ENCODE results near the gene PDK1. TPM values are rescaled to one million over a fixed set of nuclear protein-coding genes. Genes with fewer than 3 reads are reported as not detected.

Gene PDK1
- polyA plus RNA-seq, 1 experiment, result 40.0 TPM

DNA sequence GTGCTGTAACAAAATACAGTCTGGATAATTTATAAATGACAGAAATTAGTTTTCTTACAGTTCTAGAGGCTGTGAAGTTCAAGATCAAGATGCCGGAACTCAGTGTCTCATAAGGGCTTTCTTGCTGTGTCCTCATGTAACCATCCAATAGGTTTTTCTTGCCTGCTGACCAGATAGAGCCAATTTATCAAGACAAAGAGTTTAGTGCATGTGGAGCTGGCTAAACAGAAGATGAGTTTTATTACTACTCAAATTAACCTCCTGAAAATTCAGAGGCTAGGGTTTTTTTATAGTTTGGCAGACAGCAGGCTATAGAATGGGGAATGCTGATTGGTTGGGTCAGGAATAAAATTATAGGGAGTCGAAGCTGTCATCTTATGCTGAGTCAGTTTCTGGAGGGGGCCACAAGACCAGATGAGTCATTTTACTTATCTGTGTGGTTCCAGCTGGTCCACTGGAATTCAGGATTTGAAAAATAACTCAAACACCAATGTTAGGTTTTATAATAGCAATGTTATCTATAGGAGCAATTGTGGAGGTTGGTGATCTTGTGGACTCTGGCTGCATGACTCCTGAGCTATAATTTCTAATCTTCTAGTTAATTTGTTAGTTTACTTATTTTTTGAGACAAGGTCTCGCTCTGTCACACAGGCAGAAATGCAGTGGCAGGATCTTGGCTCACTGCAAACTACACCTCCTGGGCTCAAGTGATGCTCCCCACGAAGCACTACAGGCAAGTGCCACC lies 3.2 kb upstream of the PDK1 start:
- H3K4me3 ChIP-seq (ENCODE audit: low read depth, low read length), result no peak overlapping the region
- DNase-seq (ENCODE audit: low read depth), result no peak
- TF ChIP-seq, protein P1, sequence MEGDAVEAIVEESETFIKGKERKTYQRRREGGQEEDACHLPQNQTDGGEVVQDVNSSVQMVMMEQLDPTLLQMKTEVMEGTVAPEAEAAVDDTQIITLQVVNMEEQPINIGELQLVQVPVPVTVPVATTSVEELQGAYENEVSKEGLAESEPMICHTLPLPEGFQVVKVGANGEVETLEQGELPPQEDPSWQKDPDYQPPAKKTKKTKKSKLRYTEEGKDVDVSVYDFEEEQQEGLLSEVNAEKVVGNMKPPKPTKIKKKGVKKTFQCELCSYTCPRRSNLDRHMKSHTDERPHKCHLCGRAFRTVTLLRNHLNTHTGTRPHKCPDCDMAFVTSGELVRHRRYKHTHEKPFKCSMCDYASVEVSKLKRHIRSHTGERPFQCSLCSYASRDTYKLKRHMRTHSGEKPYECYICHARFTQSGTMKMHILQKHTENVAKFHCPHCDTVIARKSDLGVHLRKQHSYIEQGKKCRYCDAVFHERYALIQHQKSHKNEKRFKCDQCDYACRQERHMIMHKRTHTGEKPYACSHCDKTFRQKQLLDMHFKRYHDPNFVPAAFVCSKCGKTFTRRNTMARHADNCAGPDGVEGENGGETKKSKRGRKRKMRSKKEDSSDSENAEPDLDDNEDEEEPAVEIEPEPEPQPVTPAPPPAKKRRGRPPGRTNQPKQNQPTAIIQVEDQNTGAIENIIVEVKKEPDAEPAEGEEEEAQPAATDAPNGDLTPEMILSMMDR (IDR thresholded peaks at IDR 0.05; ENCODE audit: insufficient read depth, low read depth, low read length), result no peak
- H3K36me3 ChIP-seq (ENCODE audit: control insufficient read depth, insufficient read depth, low read length), result no peaks in the 10 kb centered on the region
- H3K27me3 ChIP-seq (ENCODE audit: control insufficient read depth, insufficient read depth, low read length), result no peaks in the 10 kb centered on the region
- ChIA-PET POLR2A (no interaction called here), CTCF (interaction anchor here (0.6 to 1.6 kb wide), 3 partner anchors 12 to 380 kb away, joined by 3 to 5 read pairs (median 4); no protein-coding TSS in a partner anchor)

DNA sequence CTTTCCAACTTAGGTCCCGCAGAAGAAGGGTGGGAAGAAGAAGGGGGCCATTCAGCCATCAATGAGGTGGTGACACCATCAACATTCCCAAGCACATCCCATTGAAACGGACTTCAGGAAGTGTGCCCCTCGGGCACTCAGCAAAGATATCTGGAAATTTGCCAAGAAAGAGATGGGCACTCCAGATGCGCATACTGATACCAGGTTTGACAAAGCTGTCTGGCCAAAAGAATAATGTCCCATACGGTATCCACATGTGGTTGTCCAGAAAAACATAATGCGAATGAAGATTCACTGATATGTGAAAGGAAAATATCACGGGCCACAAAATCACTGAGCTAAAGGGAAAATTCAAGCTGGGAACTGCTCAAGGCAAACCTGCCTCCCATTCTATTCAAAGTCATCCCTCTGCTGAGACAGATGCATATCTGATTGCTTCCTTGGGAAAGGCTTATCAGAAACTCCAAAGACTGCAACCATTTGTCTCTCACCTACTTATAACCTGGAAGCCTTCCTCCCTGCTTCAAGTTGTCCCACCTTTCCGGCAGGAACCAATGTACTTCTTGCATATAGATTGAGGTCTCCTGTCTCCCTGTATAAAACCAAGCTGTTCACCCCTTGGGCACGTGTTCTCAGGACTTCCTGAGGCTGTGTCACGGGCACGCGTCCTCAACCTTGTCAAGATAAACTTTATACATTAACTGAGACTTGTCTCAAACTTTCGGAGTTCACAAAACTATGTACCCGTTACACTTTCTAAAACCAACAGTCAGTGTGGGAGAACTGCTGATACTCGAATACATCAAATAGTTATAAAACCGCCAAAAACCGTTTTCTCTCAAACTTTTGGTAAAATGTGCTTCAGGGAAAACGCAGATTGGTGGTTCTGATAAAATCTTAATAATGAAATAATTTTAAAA lies 1.3 kb upstream of the PDK1 start:
- TF ChIP-seq, protein P1 (IDR thresholded peaks at IDR 0.05; ENCODE audit: insufficient read depth, low read depth, low read length), result no peak
- no peak for DNase-seq (ENCODE audit: low read depth)
- no peaks in the 10 kb centered on the region for H3K27me3 ChIP-seq (ENCODE audit: control insufficient read depth, insufficient read depth, low read length)
- peak overlapping the region; percentile 81 for H3K4me3 ChIP-seq (ENCODE audit: low read depth, low read length)
- ChIA-PET CTCF (no interaction called here), POLR2A (no interaction called here)
- 0 out of 2 replicates have a peak, but pooled peaks cover under 1% of the 10 kb centered on the region for H3K36me3 ChIP-seq (ENCODE audit: control insufficient read depth, insufficient read depth, low read length)

DNA sequence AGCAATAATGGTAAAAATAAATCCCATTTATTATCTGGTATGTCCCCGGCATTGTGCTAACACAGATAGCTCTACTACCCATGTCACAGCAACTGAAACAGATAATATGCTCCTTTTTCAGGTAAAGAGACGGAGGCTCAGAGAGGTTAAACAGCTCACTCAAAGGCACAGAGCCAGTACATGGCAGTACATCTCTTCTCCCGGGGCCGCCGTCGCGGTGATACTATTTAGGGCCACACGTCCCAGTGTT lies 693 bp upstream of the PDK1 start:
- CTCF ChIA-PET, result no interaction called here
- H3K36me3 ChIP-seq (ENCODE audit: control insufficient read depth, insufficient read depth, low read length), result peaks cover 3% of the 10 kb centered on the region; the same call in 1 of the 2 replicates
- POLR2A ChIA-PET, result interaction anchor here (0.6 kb wide), 1 partner anchor 62 kb away, joined by 3 read pairs; no protein-coding TSS in a partner anchor
- no peak for DNase-seq (ENCODE audit: low read depth)
- H3K27me3 ChIP-seq (ENCODE audit: control insufficient read depth, insufficient read depth, low read length), result no peaks in the 10 kb centered on the region
- peak overlapping the region; percentile 81 for H3K4me3 ChIP-seq (ENCODE audit: low read depth, low read length)
- TF ChIP-seq, protein P1 (IDR thresholded peaks at IDR 0.05; ENCODE audit: insufficient read depth, low read depth, low read length), result no peak

DNA sequence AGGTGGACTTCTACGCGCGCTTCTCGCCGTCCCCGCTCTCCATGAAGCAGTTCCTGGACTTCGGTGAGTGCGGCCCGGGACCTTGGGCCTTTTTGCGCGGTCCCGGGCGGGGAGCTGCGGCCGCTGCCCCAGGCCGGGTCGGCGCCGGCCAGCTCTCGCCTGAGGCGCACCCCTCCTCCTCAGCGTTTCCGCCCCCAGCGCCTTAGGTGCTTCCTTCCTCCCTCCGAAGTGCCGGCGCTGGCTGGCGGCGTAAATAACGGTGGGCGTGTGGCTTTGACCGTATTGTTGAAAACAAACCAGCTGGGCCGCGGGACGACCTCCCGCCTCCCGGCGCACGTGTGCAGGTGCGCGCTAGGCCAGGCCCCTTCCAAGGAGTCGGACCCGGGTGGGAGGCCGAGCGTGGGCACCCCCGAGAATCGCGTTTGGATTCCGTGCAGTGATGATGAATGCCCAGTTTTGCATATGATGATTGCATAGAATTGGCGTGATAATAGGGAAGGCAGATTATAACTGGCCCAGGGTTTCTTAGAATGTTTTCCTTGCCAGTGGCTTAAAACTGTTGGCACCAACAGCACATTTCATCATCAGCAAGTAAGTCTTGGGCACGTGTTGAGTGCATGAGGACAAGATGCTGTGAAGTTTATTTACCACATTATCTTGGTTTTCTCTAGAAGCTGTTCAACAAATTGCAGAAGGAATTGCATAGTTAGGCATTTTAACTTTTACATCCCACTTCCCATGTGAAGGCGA lies 569 bp downstream of the PDK1 start:
- CTCF ChIA-PET, result no interaction called here
- no peak for DNase-seq (ENCODE audit: low read depth)
- TF ChIP-seq, protein P1 (IDR thresholded peaks at IDR 0.05; ENCODE audit: insufficient read depth, low read depth, low read length), result no peak
- no peaks in the 10 kb centered on the region for H3K27me3 ChIP-seq (ENCODE audit: control insufficient read depth, insufficient read depth, low read length)
- POLR2A ChIA-PET, result no interaction called here
- H3K4me3 ChIP-seq (ENCODE audit: low read depth, low read length), result peak overlapping the region; percentile 81
- peaks cover 3% of the 10 kb centered on the region; the same call in 1 of the 2 replicates for H3K36me3 ChIP-seq (ENCODE audit: control insufficient read depth, insufficient read depth, low read length)

DNA sequence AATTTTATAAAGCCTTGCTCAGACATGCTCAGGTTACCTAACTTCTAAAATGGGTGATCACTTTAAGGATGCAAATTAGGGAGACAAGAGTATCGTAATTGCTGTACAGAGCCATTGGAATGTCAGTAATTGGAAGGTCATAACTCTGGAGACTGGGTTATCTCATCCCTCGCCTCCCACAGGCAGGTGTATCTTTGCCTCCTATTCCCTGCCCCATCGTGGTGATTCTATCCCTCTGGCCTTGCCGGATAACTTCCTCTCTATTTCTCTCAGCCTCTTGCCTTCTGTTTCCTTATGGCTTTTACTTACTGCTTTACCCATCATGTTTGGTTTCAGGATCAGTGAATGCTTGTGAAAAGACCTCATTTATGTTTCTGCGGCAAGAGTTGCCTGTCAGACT lies 2.5 kb downstream of the PDK1 start:
- POLR2A ChIA-PET, result no interaction called here

More for the DNA sequence above, 2.5 kb downstream of the PDK1 start:
- DNase-seq (ENCODE audit: low read depth), result no peak
- H3K4me3 ChIP-seq (ENCODE audit: low read depth, low read length), result peak overlapping the region; percentile 81; the same call in 1 of the 2 replicates
- H3K27me3 ChIP-seq (ENCODE audit: control insufficient read depth, insufficient read depth, low read length), result no peaks in the 10 kb centered on the region
- CTCF ChIA-PET, result no interaction called here
- peaks cover 3% of the 10 kb centered on the region; the same call in 1 of the 2 replicates for H3K36me3 ChIP-seq (ENCODE audit: control insufficient read depth, insufficient read depth, low read length)
- TF ChIP-seq, protein P1 (IDR thresholded peaks at IDR 0.05; ENCODE audit: insufficient read depth, low read depth, low read length), result no peak
